ENCODE measurements around the gene SETDB1.

The SETDB1 gene

DNA sequence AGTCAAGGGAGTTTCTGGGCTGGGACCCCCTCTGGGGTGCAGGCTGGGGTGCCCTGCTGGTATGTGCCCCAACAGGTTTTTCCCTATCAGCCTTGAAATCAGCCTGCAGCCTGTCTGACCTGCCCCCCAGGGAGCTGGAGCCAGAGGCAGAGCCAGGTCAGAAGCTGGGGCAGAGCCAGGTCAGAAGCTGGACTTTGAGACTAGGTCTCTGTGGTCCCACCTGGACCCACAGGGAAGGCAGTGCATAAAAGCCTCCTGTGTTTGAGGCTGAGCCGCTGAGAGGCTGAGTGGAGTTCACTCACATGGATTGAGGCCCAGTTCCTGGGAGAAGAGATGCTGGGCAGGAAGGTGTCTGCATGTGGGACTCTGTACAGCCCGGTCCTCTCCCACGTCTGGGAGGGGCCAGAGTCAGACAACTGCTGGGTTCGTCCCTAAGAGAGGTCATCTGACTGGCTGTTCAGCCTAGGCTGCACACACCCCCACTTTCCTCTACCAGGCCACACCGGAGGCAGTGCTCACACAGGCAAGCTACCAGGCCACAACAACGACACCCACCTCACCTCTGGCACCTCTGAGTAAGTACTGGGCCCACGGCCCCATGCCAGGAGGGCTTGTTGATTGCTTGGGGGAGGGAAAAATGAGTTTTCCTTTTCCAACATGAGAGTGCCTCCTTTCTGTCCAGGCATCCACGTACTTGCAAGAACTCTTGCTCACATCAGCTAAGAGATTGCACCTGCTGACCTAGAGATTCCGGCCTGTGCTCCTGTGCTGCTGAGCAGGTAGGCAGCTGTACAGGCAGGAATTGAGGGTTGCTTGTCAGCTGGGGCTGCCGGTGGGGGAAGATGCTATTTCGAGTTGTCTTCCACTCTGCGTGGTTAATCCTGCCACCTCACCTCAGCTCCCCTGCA lies 55.9 kb downstream of the SETDB1 start, which contains the start of gene ANXA9:
TSS of gene ANXA9 (plus strand) at position 488 of the 908 bp plus-strand sequence. CDS start 814 bp downstream, outside the sequence.
- DNase-seq (ENCODE audit: low read depth) = no peak
- no peak within 1 kb of the TSS for H3K4me3 ChIP-seq (ENCODE audit: low read depth, low read length)
- TF ChIP-seq, protein P1, sequence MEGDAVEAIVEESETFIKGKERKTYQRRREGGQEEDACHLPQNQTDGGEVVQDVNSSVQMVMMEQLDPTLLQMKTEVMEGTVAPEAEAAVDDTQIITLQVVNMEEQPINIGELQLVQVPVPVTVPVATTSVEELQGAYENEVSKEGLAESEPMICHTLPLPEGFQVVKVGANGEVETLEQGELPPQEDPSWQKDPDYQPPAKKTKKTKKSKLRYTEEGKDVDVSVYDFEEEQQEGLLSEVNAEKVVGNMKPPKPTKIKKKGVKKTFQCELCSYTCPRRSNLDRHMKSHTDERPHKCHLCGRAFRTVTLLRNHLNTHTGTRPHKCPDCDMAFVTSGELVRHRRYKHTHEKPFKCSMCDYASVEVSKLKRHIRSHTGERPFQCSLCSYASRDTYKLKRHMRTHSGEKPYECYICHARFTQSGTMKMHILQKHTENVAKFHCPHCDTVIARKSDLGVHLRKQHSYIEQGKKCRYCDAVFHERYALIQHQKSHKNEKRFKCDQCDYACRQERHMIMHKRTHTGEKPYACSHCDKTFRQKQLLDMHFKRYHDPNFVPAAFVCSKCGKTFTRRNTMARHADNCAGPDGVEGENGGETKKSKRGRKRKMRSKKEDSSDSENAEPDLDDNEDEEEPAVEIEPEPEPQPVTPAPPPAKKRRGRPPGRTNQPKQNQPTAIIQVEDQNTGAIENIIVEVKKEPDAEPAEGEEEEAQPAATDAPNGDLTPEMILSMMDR (IDR thresholded peaks at IDR 0.05; ENCODE audit: low read depth, low read length, missing control alignments) = no peak

DNA sequence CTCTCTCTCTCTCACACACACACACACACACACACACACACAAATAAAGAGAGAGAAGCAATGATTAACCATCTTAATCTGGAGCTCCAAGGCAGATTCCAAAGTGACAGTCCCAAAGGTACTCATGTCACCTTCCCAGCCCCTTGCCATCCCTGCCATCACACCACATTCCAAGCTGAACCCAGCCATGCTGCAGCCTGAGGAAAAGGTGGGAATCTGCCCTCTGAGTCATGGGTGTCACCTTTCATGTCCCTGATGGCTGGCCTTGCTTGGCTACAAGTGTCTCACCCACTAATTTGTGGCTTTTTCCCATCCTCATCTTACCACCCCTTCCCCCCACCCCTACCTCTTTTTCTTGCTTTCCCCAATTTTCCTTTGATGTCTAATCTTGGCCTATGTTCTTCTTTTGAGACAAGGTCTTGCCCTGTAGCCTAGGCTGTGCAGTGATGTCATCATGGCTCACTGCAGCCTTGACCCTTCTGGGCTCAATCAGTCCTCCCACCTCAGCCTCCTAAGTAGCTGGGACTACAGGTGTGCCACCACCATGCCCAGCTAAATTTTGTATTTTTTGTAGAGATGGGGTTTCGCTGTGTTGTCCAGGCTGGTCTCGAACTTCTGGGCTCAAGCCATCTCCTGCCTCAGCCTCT lies 59.1 kb downstream of the SETDB1 start:
- DNase-seq (ENCODE audit: low read depth) = no peak
- TF ChIP-seq, protein P1 (IDR thresholded peaks at IDR 0.05; ENCODE audit: low read depth, low read length, missing control alignments) = no peak
- no peak overlapping the region for H3K4me3 ChIP-seq (ENCODE audit: low read depth, low read length)

DNA sequence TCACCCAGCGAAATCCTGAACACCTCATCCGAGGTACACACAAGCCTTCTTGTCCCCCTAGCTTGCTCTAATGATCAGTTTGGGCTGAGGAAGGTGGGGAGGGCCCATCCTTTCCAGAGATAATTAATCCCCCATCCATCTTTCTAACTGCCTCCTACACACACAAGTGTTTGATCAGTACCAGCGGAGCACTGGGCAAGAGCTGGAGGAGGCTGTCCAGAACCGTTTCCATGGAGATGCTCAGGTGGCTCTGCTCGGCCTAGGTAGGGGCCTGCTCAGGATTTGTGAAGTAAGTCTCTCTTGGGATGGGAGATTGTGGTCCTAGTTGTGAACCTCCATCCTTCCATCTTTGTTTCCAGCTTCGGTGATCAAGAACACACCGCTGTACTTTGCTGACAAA lies 61.8 kb downstream of the SETDB1 start:
- TF ChIP-seq, protein P1 (IDR thresholded peaks at IDR 0.05; ENCODE audit: low read depth, low read length, missing control alignments) = no peak
- no peak for DNase-seq (ENCODE audit: low read depth)
- no peak overlapping the region for H3K4me3 ChIP-seq (ENCODE audit: low read depth, low read length)

DNA sequence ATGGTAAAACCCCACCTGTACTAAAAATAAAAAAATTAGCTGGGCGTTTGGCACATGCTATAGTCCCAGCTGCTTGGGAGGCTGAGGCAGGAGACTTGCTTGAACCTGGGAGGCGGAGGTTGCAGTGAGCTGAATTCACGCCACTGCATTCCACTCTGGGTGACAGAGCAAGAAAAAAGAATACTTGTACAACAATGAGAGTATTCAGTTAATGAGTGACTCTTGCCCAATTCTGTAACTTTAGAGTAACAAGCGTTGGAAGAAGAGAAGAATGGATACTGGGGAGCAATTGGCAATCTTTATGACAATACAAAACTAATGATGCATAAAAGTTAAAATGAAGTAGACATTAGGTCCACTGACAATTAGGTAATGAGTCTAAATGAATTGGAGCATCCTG lies 66.5 kb downstream of the SETDB1 start:
- H3K4me3 ChIP-seq (ENCODE audit: low read depth, low read length) = no peak overlapping the region
- TF ChIP-seq, protein P1 (IDR thresholded peaks at IDR 0.05; ENCODE audit: low read depth, low read length, missing control alignments) = no peak
- no peak for DNase-seq (ENCODE audit: low read depth)

DNA sequence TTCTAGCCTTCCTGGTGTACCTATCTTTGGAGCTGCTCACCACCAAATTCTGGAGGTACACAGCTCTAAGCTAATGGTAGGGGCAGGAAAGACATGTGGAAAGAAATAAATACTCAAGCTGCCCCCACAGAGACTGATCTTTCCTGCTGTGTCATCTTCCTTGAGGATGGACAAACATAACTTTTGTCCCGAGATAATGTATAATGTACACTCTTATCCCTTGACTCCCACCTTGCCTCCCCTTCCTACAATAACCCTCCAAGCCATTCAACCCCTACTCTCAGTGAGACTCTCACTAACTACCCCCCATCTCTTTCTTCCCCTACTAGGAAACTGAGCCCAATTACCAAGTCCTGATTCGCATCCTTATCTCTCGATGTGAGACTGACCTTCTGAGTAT lies 68.1 kb downstream of the SETDB1 start:
- H3K4me3 ChIP-seq (ENCODE audit: low read depth, low read length) = no peak overlapping the region
- DNase-seq (ENCODE audit: low read depth) = no peak
- TF ChIP-seq, protein P1 (IDR thresholded peaks at IDR 0.05; ENCODE audit: low read depth, low read length, missing control alignments) = no peak

DNA sequence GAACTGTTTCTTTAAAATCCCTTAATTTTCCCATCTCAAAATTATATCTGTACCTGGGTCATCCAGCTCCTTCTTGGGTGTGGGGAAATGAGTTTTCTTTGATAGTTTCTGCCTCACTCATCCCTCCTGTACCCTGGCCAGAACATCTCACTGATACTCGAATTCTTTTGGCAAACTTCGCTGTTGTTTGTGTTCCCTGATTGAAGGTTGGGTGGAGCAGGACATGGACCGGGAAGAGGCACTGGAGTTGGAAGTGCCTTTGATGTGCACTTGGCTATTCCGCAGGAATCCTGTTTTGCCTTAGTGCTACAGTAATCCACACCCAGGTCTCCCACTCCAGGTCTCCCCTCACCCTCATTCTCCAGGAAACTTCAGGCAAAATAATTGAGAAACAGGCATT lies 69.3 kb downstream of the SETDB1 start:
- TF ChIP-seq, protein P1 (IDR thresholded peaks at IDR 0.05; ENCODE audit: low read depth, low read length, missing control alignments) = no peak
- DNase-seq (ENCODE audit: low read depth) = no peak
- H3K4me3 ChIP-seq (ENCODE audit: low read depth, low read length) = no peak overlapping the region; the same call in 1 of the 2 replicates
